Measurements from ENCODE around the gene KCNQ5. TPM values are rescaled to one million over a fixed set of nuclear protein-coding genes. Genes with fewer than 3 reads are reported as not detected.

Gene KCNQ5
- total RNA-seq, 3 donors from 2014 or later (not counting 1 experiment from before 2014, with no cell fraction given), result 8.2 to 9.7 (median 8.7) TPM

DNA sequence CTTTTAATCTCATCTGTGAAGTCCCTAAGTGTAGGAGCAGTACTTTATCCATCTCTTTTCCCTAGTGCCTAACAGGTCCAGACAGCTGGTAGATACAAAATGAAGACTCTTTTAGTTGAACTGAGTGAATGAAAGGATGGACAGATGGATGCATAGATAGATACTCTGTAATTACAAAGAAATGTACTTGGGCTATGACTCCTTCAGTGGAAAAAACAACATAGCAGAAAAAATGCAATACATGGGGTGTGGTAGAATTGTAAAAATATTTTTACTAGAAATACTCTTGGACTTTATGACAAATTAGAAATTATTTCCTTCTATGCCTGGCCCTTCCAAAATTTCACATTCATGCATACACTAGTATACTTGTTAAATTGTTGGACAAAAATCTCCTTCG, 29.3 kb downstream of the KCNQ5 start:
- TF ChIP-seq CTCF (IDR thresholded peaks at IDR 0.05), result no peak
- ATAC-seq (no peak), DNase-seq (no peak)
- Histone ChIP-seq H3K4me3 (ENCODE audit: low read length) (no peak overlapping the region), H3K27ac (ENCODE audit: low read length) (no peak overlapping the region), H3K36me3 (ENCODE audit: control insufficient read depth, insufficient read depth, low read length) (no peaks in the 10 kb centered on the region), H3K9me3 (ENCODE audit: control insufficient read depth, insufficient read depth, low read length) (no peaks in the 10 kb centered on the region), H3K27me3 (ENCODE audit: control insufficient read depth, insufficient read depth, low read length) (no peaks in the 10 kb centered on the region), H3K4me1 (ENCODE audit: control insufficient read depth, insufficient read depth, low read length) (no peaks in the 10 kb centered on the region)
- Mint-ChIP-seq H3K4me3 (no peak overlapping the region), H3K9me3 (peaks cover 0 to 3% of the 10 kb centered on the region in 2 donors), H3K4me1 (no peaks in the 10 kb centered on the region), H3K27me3 (ENCODE audit: low read depth in 2 of 2) (no peaks in the 10 kb centered on the region), H3K36me3 (no peaks in the 10 kb centered on the region), H3K27ac (no peak overlapping the region)
- intact Hi-C loops (cut with micrococcal nuclease), result no loop called here
- WGBS (ENCODE audit: insufficient coverage), result no CpG with 5 or more reads among the region's 1 CpG

GRCh38 chr6:72651967-72652956, 30.4 kb downstream of the KCNQ5 start:
- no peaks in the 10 kb centered on the region for H3K4me1 Mint-ChIP-seq
- H3K4me3 Mint-ChIP-seq, result no peak overlapping the region
- ATAC-seq (no peak), DNase-seq (no peak)
- no peak overlapping the region for H3K27ac Mint-ChIP-seq
- TF ChIP-seq CTCF (IDR thresholded peaks at IDR 0.05), result no peak
- H3K36me3 ChIP-seq (ENCODE audit: control insufficient read depth, insufficient read depth, low read length), result no peaks in the 10 kb centered on the region
- H3K4me3 ChIP-seq (ENCODE audit: low read length), result no peak overlapping the region
- H3K4me1 ChIP-seq (ENCODE audit: control insufficient read depth, insufficient read depth, low read length), result no peaks in the 10 kb centered on the region
- no peaks in the 10 kb centered on the region for H3K9me3 ChIP-seq (ENCODE audit: control insufficient read depth, insufficient read depth, low read length)
- H3K27me3 ChIP-seq (ENCODE audit: control insufficient read depth, insufficient read depth, low read length), result no peaks in the 10 kb centered on the region
- 100% methylated on average over 3 of the region's 7 CpGs for WGBS (ENCODE audit: insufficient coverage)
- intact Hi-C loops (cut with micrococcal nuclease), result no loop called here
- no peaks in the 10 kb centered on the region for H3K9me3 Mint-ChIP-seq
- H3K27me3 Mint-ChIP-seq (ENCODE audit: low read depth in 2 of 2), result no peaks in the 10 kb centered on the region
- no peaks in the 10 kb centered on the region for H3K36me3 Mint-ChIP-seq
- H3K27ac ChIP-seq (ENCODE audit: low read length), result no peak overlapping the region

DNA sequence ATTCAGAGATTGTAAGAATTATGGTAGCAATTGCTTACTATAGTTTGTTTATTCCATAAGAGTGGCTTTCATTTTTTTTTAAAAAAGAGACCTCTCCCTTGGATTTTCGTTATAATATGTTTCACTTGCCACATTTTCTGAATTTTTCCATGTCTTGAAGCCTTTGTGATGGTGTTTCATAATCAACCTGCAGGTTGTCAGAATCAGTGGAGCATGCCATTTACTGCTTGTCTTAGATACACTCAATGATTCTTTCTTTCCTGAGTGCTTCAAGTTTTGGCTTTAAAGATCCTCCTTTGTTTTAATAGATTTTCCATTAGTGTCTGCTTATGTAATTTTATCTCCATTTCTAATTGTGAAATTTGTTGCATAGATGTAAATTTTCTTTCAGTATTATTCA, 31.2 kb downstream of the KCNQ5 start:
- Mint-ChIP-seq H3K4me1 (no peaks in the 10 kb centered on the region), H3K4me3 (no peak overlapping the region), H3K27ac (no peak overlapping the region), H3K9me3 (no peaks in the 10 kb centered on the region), H3K36me3 (no peaks in the 10 kb centered on the region), H3K27me3 (ENCODE audit: low read depth in 2 of 2) (no peaks in the 10 kb centered on the region)
- H3K4me3 ChIP-seq (ENCODE audit: low read length), result no peak overlapping the region
- no peak overlapping the region for H3K27ac ChIP-seq (ENCODE audit: low read length)
- no peaks in the 10 kb centered on the region for H3K9me3 ChIP-seq (ENCODE audit: control insufficient read depth, insufficient read depth, low read length)
- no peaks in the 10 kb centered on the region for H3K36me3 ChIP-seq (ENCODE audit: control insufficient read depth, insufficient read depth, low read length)
- no peaks in the 10 kb centered on the region for H3K4me1 ChIP-seq (ENCODE audit: control insufficient read depth, insufficient read depth, low read length)
- H3K27me3 ChIP-seq (ENCODE audit: control insufficient read depth, insufficient read depth, low read length), result no peaks in the 10 kb centered on the region
- DNase-seq (no peak), ATAC-seq (no peak)
- TF ChIP-seq CTCF (IDR thresholded peaks at IDR 0.05), result no peak
- 100% methylated on average over 1 of the region's 1 CpG for WGBS (ENCODE audit: insufficient coverage)
- intact Hi-C loops (cut with micrococcal nuclease), result no loop called here
